Parathyroid adenoma (tissue), 2 donors: ENCODE results near the gene TTLL4.
A peak's percentile ranks its signal among the peaks of the same experiment; 100 is the strongest.

Experiments
- H2AFZ ChIP-seq: fragments of 300-600 bp; sonication (generic); one replicate; pipeline ENCODE4 v1.7.0; 2017; ENCODE audit warnings: antibody characterized with exemption, mild to moderate bottlenecking
- H3K27ac ChIP-seq: fragments of 300-600 bp; sonication (generic); one replicate; pipeline ENCODE4 v1.7.0; 2017
- H3K27me3 ChIP-seq: fragments of 300-600 bp; sonication (generic); one replicate; pipeline ENCODE4 v1.7.0; 2017; ENCODE audit warnings: low read length; ENCODE audit not compliant: control insufficient read depth, insufficient read depth
- H3K36me3 ChIP-seq: fragments of 300-600 bp; sonication (generic); one replicate; pipeline ENCODE4 v1.7.0; 2017; ENCODE audit warnings: low read length; ENCODE audit not compliant: control insufficient read depth, insufficient read depth
- H3K4me1 ChIP-seq: fragments of 300-600 bp; sonication (generic); one replicate; pipeline ENCODE4 v1.7.0; 2017; ENCODE audit warnings: control low read depth
- H3K4me2 ChIP-seq: fragments of 300-600 bp; sonication (generic); one replicate; pipeline ENCODE4 v1.7.0; 2017; ENCODE audit warnings: low read length
- H3K4me3 ChIP-seq: fragments of 300-600 bp; sonication (generic); one replicate; pipeline ENCODE4 v1.7.0; 2017; ENCODE audit warnings: low read depth, low read length
- H3K79me2 ChIP-seq: fragments of 300-600 bp; sonication (generic); one replicate; pipeline ENCODE4 v1.7.0; 2017; ENCODE audit warnings: control low read depth
- H3K9ac ChIP-seq: fragments of 300-600 bp; sonication (generic); one replicate; pipeline ENCODE4 v1.7.0; 2017; ENCODE audit warnings: mild to moderate bottlenecking
- H3K9me3 ChIP-seq: fragments of 300-600 bp; sonication (generic); one replicate; pipeline ENCODE4 v1.7.0; 2017; ENCODE audit warnings: low read length; ENCODE audit not compliant: control insufficient read depth
- CTCF ChIP-seq: fragments of 300-600 bp; sonication (generic); IDR thresholded peaks from one replicate; pipeline ENCODE4 v1.7.0; 2017; ENCODE audit warnings: antibody characterized with exemption, mild to moderate bottlenecking
- donor health status: primary hyperparathyroidism.

Gene TTLL4

GRCh38 chr2:218710334-218710686 is 325 bp upstream of the TTLL4 start:
- no peak overlapping the region for H3K27ac ChIP-seq
- H2AFZ ChIP-seq, result peak overlapping the region; percentile 94
- peak overlapping the region; percentile 70 for H3K4me2 ChIP-seq
- no peaks in the 10 kb centered on the region for H3K27me3 ChIP-seq
- H3K9me3 ChIP-seq, result no peaks in the 10 kb centered on the region
- no peak for TF ChIP-seq CTCF
- peaks cover 10% of the 10 kb centered on the region for H3K79me2 ChIP-seq
- H3K4me1 ChIP-seq, result no peaks in the 10 kb centered on the region
- peak overlapping the region; percentile 81 for H3K4me3 ChIP-seq
- no peaks in the 10 kb centered on the region for H3K36me3 ChIP-seq
- no peak overlapping the region for H3K9ac ChIP-seq

- H3K4me1 ChIP-seq, result no peaks in the 10 kb centered on the region
- peak overlapping the region; percentile 70 for H3K4me2 ChIP-seq
- TF ChIP-seq CTCF, result no peak
- no peak overlapping the region for H3K9ac ChIP-seq
- no peaks in the 10 kb centered on the region for H3K36me3 ChIP-seq
- peaks cover 11% of the 10 kb centered on the region for H3K79me2 ChIP-seq
- H3K9me3 ChIP-seq, result no peaks in the 10 kb centered on the region
- peak overlapping the region; percentile 62 for H3K27ac ChIP-seq
- H2AFZ ChIP-seq, result peak overlapping the region; percentile 94
- H3K27me3 ChIP-seq, result no peaks in the 10 kb centered on the region
- H3K4me3 ChIP-seq, result peak overlapping the region; percentile 81
Measured at GRCh38 chr2:218711550-218711929, 905 bp downstream of the TTLL4 start.

DNA sequence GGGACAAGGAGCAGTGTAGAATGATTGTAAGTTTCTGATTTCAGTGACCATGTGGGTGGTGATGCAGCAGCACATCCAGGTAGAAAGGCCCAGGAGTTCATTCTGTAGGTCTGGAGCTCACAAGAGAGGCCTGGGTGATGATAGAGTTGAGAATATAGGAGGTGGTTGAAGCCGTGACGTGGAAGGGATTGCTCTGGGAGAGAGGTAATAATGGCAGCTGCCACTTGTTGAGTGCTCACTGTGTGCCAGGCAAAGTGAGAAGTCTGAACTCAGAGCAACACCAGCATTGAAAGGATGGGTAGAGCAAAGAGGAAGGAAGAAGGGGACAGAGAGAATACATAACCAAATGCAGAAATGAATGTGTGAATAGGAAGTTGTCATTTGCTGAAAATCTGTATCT is 3.3 kb downstream of the TTLL4 start:
- Histone ChIP-seq H3K79me2 (peaks cover 14% of the 10 kb centered on the region), H2AFZ (no peak overlapping the region), H3K4me3 (no peak overlapping the region), H3K9me3 (no peaks in the 10 kb centered on the region), H3K27ac (no peak overlapping the region), H3K27me3 (no peaks in the 10 kb centered on the region), H3K9ac (no peak overlapping the region), H3K4me1 (no peaks in the 10 kb centered on the region), H3K36me3 (no peaks in the 10 kb centered on the region), H3K4me2 (no peak overlapping the region)
- TF ChIP-seq CTCF, result no peak

DNA sequence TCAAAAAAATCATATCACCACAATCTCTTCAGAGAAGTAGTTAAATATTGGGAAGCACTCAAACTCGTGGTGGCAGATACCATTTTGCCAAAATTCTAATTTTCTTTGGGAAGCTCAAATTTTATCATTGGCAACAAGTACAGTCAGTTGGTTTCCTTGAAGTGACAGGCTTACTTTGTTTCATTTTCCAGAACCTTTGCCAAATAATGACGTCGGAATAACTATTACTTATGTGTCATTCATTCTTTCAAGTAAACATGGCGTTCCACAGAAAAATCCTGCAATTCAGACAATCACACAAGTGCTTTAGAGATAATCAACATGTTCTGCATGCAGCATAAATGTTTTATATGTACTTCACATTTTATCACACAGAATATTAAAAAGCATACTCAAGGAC is 5.4 kb downstream of the TTLL4 start:
- TF ChIP-seq CTCF, result no peak
- no peaks in the 10 kb centered on the region for H3K4me1 ChIP-seq
- H3K9me3 ChIP-seq, result no peaks in the 10 kb centered on the region
- no peak overlapping the region for H3K27ac ChIP-seq
- H3K79me2 ChIP-seq, result peaks cover 14% of the 10 kb centered on the region
- H3K36me3 ChIP-seq, result no peaks in the 10 kb centered on the region
- no peak overlapping the region for H2AFZ ChIP-seq
- no peaks in the 10 kb centered on the region for H3K27me3 ChIP-seq
- H3K4me3 ChIP-seq, result no peak overlapping the region
- H3K9ac ChIP-seq, result no peak overlapping the region
- H3K4me2 ChIP-seq, result no peak overlapping the region

DNA sequence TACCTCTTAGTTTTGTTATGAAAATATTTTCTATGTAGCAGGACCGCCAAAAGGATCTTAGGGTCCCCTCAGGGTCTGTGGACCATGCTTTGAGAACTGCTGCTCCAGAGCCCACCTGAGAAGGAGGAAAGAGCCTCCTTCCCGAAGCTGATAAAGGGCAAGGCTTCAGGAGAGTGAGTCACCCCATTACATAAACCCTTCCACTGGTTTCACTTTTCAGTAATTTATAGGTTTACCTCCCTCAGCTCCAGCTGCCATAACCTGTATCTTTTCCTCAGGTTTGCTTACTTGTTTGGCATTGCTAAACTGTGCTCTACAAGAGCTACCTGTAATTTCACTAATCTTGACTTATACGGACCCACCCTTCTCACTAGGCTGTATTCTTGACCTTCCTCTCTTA is 6.6 kb downstream of the TTLL4 start:
- no peak for TF ChIP-seq CTCF
- H3K9me3 ChIP-seq, result no peaks in the 10 kb centered on the region
- H3K79me2 ChIP-seq, result peaks cover 10% of the 10 kb centered on the region
- no peak overlapping the region for H3K4me3 ChIP-seq
- H3K4me2 ChIP-seq, result no peak overlapping the region
- H3K4me1 ChIP-seq, result no peaks in the 10 kb centered on the region
- no peaks in the 10 kb centered on the region for H3K27me3 ChIP-seq
- H3K36me3 ChIP-seq, result no peaks in the 10 kb centered on the region
- no peak overlapping the region for H3K9ac ChIP-seq
- H2AFZ ChIP-seq, result no peak overlapping the region
- no peak overlapping the region for H3K27ac ChIP-seq
